K562 (cell line): ENCODE data around the gene ANKRD12. TPM values are rescaled to one million over a fixed set of nuclear protein-coding genes. Genes with fewer than 3 reads are reported as not detected.

Experiments used
- BACH1 ChIP-seq: fragments of 200-800 bp; sonication (Bioruptor generic); IDR thresholded peaks from 2 replicates; pipeline ENCODE4 v1.6.1; 2016; ENCODE audit warnings: missing genetic modification characterization, missing compliant biosample characterization
- ESRRA ChIP-seq: fragments of 450-650 bp; IDR thresholded peaks from 2 replicates; pipeline ENCODE4 v1.6.1; 2014; ENCODE audit warnings: low read depth, mild to moderate bottlenecking, moderate library complexity, borderline replicate concordance
- FUS ChIP-seq: fragments of 200-400 bp; formaldehyde crosslinking; optimal IDR thresholded peaks from 2 replicates; pipeline ENCODE3; 2017; ENCODE audit warnings: low read depth, low read length
- GATA2 ChIP-seq: sonication (generic); formaldehyde crosslinking; IDR thresholded peaks from 2 replicates; pipeline ENCODE4 v1.4.0; 2020; ENCODE audit warnings: mild to moderate bottlenecking, missing genetic modification reagents
- HDAC2 ChIP-seq: fragments of 450-650 bp; IDR thresholded peaks from 2 replicates; pipeline ENCODE4 v1.6.1; 2016; ENCODE audit warnings: mild to moderate bottlenecking
- HDAC3 ChIP-seq: fragments of 450-650 bp; IDR thresholded peaks from 2 replicates; pipeline ENCODE4 v1.6.1; 2018; ENCODE audit warnings: borderline replicate concordance, mild to moderate bottlenecking, moderate library complexity; ENCODE audit not compliant: partially characterized antibody
- MED1 ChIP-seq: sonication (generic); formaldehyde crosslinking; IDR thresholded peaks from 2 replicates; pipeline ENCODE4 v1.8.1; 2023; ENCODE audit warnings: missing genetic modification reagents, borderline replicate concordance
- MTF1 ChIP-seq: fragments of 250-450 bp; sonication (Bioruptor Pico); IDR thresholded peaks from 2 replicates; pipeline ENCODE4 v1.9.0; 2021; ENCODE audit warnings: moderate library complexity, mild to moderate bottlenecking, inconsistent platforms, borderline replicate concordance
- NR2C1 ChIP-seq, 2 experiments: fragments of 450-650 bp; IDR thresholded peaks; 2 replicates each; pipeline ENCODE4 v1.6.1; 2017; ENCODE audit warnings: mild to moderate bottlenecking in 2 of 2, antibody characterized with exemption in 1 of 2, inconsistent platforms in 1 of 2, missing compliant biosample characterization in 1 of 2, missing genetic modification characterization in 1 of 2
- PYGO2 ChIP-seq: fragments of 450-650 bp; IDR thresholded peaks from 2 replicates; pipeline ENCODE4 v1.6.1; 2016; ENCODE audit warnings: mild to moderate bottlenecking, missing genetic modification characterization, moderate library complexity, missing compliant biosample characterization
- SMAD1 ChIP-seq: fragments of 150-350 bp; IDR thresholded peaks from 2 replicates; pipeline ENCODE4 v1.6.1; 2014; ENCODE audit warnings: low read length, low read depth; ENCODE audit not compliant: partially characterized antibody
- SNIP1 ChIP-seq: fragments of 450-650 bp; IDR thresholded peaks from 2 replicates; pipeline ENCODE4 v1.7.1; 2017; ENCODE audit warnings: low read depth, mild to moderate bottlenecking
- SOX6 ChIP-seq: fragments of 450-650 bp; IDR thresholded peaks from 2 replicates; pipeline ENCODE4 v1.6.1; 2014; ENCODE audit warnings: mild to moderate bottlenecking
- STAG1 ChIP-seq: sonication (generic); formaldehyde crosslinking; IDR thresholded peaks from 2 replicates; pipeline ENCODE4 v1.5.0; 2020; ENCODE audit warnings: missing genetic modification reagents, borderline replicate concordance
- TAF9B ChIP-seq: fragments of 450-650 bp; IDR thresholded peaks from 2 replicates; pipeline ENCODE4 v1.6.1; 2018; ENCODE audit warnings: mild to moderate bottlenecking; ENCODE audit not compliant: partially characterized antibody
- TEAD2 ChIP-seq: fragments of 450-650 bp; IDR thresholded peaks from 2 replicates; pipeline ENCODE4 v1.6.1; 2016; ENCODE audit warnings: missing genetic modification characterization, control low read depth, missing compliant biosample characterization
- WHSC1 ChIP-seq: IDR thresholded peaks from one replicate; pipeline ENCODE4 v1.6.1; 2012; ENCODE audit warnings: low read length, control low read depth, inconsistent platforms
- ZNF24 ChIP-seq: fragments of 450-650 bp; IDR thresholded peaks from 2 replicates; pipeline ENCODE4 v1.6.1; 2016
- ZNF282 ChIP-seq: sonication (generic); formaldehyde crosslinking; IDR thresholded peaks from 2 replicates; pipeline ENCODE4 v1.8.1; 2023; ENCODE audit warnings: missing genetic modification reagents
- polyA plus RNA-seq, 8 experiments: library from polyadenylated mRNA; depleted of rRNA in 4 of 8; stranded (reverse) in 5 of 8; unstranded in 3 of 8; fragments of >200 nt; fragmentation: Nextera tagmentation in 2 of 8; fragmentation: Illumina TruSeq in 1 of 8; extraction: Ambion mirVana in 2 of 8; extraction: Trizol in 1 of 8; gene quantifications; 2 replicates each; pipeline versions ENCODE4 v1.2.1 to v1.2.3, GENCODE V29; 2011 to 2014; ENCODE audit warnings: inconsistent platforms in 1 of 8, missing spikeins in 1 of 8
- total RNA-seq, 7 experiments: library from RNA; depleted of rRNA in 6 of 7; stranded (reverse); fragments of >200 nt in 6 of 7; fragmentation: Illumina TruSeq in 2 of 7; extraction: Trizol in 2 of 7; gene quantifications; 2 replicates each; pipeline versions ENCODE4 v1.2.1 to v1.2.3, GENCODE V29; 2011 to 2021; ENCODE audit warnings: low replicate concordance in 1 of 7
- TF ChIP-seq, protein P1 (sequence below): fragments of 250-450 bp; sonication (Bioruptor Pico); IDR thresholded peaks from 2 replicates; pipeline ENCODE4 v1.5.0; 2020; ENCODE audit warnings: mild to moderate bottlenecking
- TF ChIP-seq, protein P2 (sequence below): sonication (generic); formaldehyde crosslinking; IDR thresholded peaks from 2 replicates; pipeline ENCODE4 v1.8.0; 2022; ENCODE audit warnings: mild to moderate bottlenecking, missing genetic modification reagents, borderline replicate concordance
- TF ChIP-seq, protein P3 (sequence below): fragments of 250-450 bp; sonication (Bioruptor Pico); IDR thresholded peaks from 2 replicates; pipeline ENCODE4 v1.9.0; 2021; ENCODE audit warnings: mild to moderate bottlenecking, inconsistent platforms
- TF ChIP-seq, protein P4 (sequence below): sonication (generic); formaldehyde crosslinking; IDR thresholded peaks from 2 replicates; pipeline ENCODE4 v1.9.0; 2022; ENCODE audit warnings: mild to moderate bottlenecking, missing genetic modification reagents

The ANKRD12 gene
- total and polyA plus RNA-seq, 9 of the 15 experiments (the other 6 are each of a cell fraction or from before 2014, with no cell fraction given): 6.6 to 28.2 (median 16.0) TPM

DNA sequence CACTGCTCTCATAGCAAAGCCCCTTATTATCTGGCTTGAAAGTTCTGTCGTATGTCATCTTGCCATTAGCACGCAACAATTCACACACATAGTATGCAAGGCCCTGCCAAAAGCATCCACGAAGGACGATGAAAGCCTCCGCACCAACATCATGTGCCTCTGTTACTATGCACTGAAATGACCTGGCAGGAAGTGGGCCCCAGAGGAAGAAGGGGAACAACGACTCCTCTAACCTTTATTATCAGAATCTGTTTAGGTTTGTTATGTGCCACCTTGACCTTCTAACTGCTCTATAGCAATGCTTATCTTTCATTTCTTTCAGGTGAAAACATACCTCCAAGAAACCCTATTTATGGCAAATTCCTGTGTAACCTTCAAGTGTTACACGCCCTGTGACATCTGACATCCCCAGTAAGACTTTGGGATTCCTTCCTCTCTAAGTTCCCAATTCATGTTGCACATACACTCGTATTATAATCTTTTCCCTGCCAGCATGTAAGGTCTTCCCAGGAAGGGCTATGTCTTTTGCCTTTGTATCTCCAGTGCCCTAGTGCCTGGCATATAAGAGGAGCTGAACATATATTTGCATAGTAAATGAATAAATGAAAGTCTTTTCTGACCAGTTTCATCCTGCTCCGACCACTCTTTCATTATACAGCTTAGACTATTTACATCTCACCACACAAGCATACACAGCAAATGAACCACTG, 41.1 kb upstream of the ANKRD12 start (continued):
- TF ChIP-seq, protein P1, sequence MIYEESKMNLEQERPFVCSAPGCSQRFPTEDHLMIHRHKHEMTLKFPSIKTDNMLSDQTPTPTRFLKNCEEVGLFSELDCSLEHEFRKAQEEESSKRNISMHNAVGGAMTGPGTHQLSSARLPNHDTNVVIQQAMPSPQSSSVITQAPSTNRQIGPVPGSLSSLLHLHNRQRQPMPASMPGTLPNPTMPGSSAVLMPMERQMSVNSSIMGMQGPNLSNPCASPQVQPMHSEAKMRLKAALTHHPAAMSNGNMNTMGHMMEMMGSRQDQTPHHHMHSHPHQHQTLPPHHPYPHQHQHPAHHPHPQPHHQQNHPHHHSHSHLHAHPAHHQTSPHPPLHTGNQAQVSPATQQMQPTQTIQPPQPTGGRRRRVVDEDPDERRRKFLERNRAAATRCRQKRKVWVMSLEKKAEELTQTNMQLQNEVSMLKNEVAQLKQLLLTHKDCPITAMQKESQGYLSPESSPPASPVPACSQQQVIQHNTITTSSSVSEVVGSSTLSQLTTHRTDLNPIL (CRISPR knock-in tag): no peak
- TF ChIP-seq, protein P2, sequence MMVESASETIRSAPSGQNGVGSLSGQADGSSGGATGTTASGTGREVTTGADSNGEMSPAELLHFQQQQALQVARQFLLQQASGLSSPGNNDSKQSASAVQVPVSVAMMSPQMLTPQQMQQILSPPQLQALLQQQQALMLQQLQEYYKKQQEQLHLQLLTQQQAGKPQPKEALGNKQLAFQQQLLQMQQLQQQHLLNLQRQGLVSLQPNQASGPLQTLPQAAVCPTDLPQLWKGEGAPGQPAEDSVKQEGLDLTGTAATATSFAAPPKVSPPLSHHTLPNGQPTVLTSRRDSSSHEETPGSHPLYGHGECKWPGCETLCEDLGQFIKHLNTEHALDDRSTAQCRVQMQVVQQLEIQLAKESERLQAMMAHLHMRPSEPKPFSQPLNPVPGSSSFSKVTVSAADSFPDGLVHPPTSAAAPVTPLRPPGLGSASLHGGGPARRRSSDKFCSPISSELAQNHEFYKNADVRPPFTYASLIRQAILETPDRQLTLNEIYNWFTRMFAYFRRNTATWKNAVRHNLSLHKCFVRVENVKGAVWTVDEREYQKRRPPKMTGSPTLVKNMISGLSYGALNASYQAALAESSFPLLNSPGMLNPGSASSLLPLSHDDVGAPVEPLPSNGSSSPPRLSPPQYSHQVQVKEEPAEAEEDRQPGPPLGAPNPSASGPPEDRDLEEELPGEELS (CRISPR knock-in tag): no peak
- TF ChIP-seq, protein P3, sequence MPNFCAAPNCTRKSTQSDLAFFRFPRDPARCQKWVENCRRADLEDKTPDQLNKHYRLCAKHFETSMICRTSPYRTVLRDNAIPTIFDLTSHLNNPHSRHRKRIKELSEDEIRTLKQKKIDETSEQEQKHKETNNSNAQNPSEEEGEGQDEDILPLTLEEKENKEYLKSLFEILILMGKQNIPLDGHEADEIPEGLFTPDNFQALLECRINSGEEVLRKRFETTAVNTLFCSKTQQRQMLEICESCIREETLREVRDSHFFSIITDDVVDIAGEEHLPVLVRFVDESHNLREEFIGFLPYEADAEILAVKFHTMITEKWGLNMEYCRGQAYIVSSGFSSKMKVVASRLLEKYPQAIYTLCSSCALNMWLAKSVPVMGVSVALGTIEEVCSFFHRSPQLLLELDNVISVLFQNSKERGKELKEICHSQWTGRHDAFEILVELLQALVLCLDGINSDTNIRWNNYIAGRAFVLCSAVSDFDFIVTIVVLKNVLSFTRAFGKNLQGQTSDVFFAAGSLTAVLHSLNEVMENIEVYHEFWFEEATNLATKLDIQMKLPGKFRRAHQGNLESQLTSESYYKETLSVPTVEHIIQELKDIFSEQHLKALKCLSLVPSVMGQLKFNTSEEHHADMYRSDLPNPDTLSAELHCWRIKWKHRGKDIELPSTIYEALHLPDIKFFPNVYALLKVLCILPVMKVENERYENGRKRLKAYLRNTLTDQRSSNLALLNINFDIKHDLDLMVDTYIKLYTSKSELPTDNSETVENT (CRISPR knock-in tag): no peak
- no peak for TF ChIP-seq BACH1 (tag)
- 0 out of 2 replicates have a peak, but pooled peaks have one; percentile 28 for TF ChIP-seq ZNF24
- TF ChIP-seq GATA2 (CRISPR knock-in tag): no peak
- TF ChIP-seq SNIP1: 0 out of 2 replicates have a peak, but pooled peaks have one; percentile 56
- no peak for TF ChIP-seq ZNF282 (CRISPR knock-in tag)
- TF ChIP-seq FUS: no peak
- TF ChIP-seq SOX6: peak; percentile 38; the same call in 1 of the 2 replicates
- TF ChIP-seq PYGO2: 0 out of 2 replicates have a peak, but pooled peaks have one; percentile 0
- no peak for TF ChIP-seq WHSC1
- no peak for TF ChIP-seq SMAD1
- TF ChIP-seq NR2C1 (IDR thresholded peaks at IDR 0.05): 0 out of 2 replicates have a peak, but pooled peaks have one; percentile 7
- no peak; the same call in none of the 2 replicates for TF ChIP-seq NR2C1 (tag; IDR thresholded peaks at IDR 0.05)
- TF ChIP-seq HDAC3: no peak
- TF ChIP-seq, protein P4, sequence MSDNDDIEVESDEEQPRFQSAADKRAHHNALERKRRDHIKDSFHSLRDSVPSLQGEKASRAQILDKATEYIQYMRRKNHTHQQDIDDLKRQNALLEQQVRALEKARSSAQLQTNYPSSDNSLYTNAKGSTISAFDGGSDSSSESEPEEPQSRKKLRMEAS (CRISPR knock-in tag): 0 out of 2 replicates have a peak, but pooled peaks have one; percentile 31
- TF ChIP-seq TAF9B: peak; percentile 19
- TF ChIP-seq STAG1 (CRISPR knock-in tag): no peak
- TF ChIP-seq TEAD2: 0 out of 2 replicates have a peak, but pooled peaks have one; percentile 47
- TF ChIP-seq ESRRA: 0 out of 2 replicates have a peak, but pooled peaks have one; percentile 16
- TF ChIP-seq HDAC2: 0 out of 2 replicates have a peak, but pooled peaks have one; percentile 35
- no peak for TF ChIP-seq MTF1 (CRISPR knock-in tag)
- no peak for TF ChIP-seq MED1 (CRISPR knock-in tag)
